Thoracic aorta (tissue), 2 donors: ENCODE results near the gene GET4. TPM values are rescaled to one million over a fixed set of nuclear protein-coding genes. Genes with fewer than 3 reads are reported as not detected.

Experiments used
- ATAC-seq: fragments of 150-250 bp; one replicate; pipeline ENCODE4 v1.8.0; 2017; ENCODE audit warnings: low read depth; ENCODE audit not compliant: insufficient number of reproducible peaks, low FRiP score
- DNase-seq: peaks from one replicate; pipeline ENCODE4 v3.0.0-alpha.2; 2020; ENCODE audit warnings: low spot score
- H3K27ac ChIP-seq, 2 donors: fragments of 200-600 bp; sonication (generic); 1 replicate in 1 of 2; 2 replicates in 1 of 2; pipeline ENCODE4 v1.5.1; 2016; ENCODE audit warnings: mild to moderate bottlenecking in 2 of 2, moderate library complexity in 2 of 2
- H3K27me3 ChIP-seq: fragments of 200-600 bp; sonication (generic); replicated peaks from 2 replicates; pipeline ENCODE4 v1.6.0; 2016; ENCODE audit warnings: mild to moderate bottlenecking; ENCODE audit not compliant: insufficient read depth
- H3K36me3 ChIP-seq: fragments of 200-600 bp; sonication (generic); one replicate; pipeline ENCODE4 v1.5.1; 2016
- H3K4me1 ChIP-seq, 2 donors: fragments of 200-600 bp; sonication (generic); 1 replicate in 1 of 2; 2 replicates in 1 of 2; pipeline versions ENCODE4 v1.5.1 to v1.6.0; 2016; ENCODE audit warnings: low read depth in 2 of 2, mild to moderate bottlenecking in 1 of 2; ENCODE audit not compliant: control insufficient read depth in 1 of 2
- H3K4me3 ChIP-seq: fragments of 200-600 bp; sonication (generic); 2 replicates; pipeline ENCODE4 v1.5.1; 2016; ENCODE audit warnings: mild to moderate bottlenecking
- H3K9me3 ChIP-seq: fragments of 200-600 bp; sonication (generic); 2 replicates; pipeline ENCODE4 v1.5.1; 2016
- CTCF ChIP-seq: fragments of 200-600 bp; sonication (generic); IDR thresholded peaks from one replicate; pipeline ENCODE4 v1.5.1; 2019; ENCODE audit warnings: antibody characterized with exemption
- total RNA-seq, 2 donors: library from RNA; depleted of rRNA; stranded (reverse); fragments of >200 nt; gene quantifications; one replicate each; pipeline versions ENCODE4 v1.1.0 to v1.2.3, GENCODE V29; 2016

GET4 gene
- total RNA-seq, 2 donors from 2014 or later, result 26.9 to 28.4 TPM

- no peaks in the 10 kb centered on the region for H3K9me3 ChIP-seq
- DNase-seq (no peak), ATAC-seq (no peak)
- H3K4me3 ChIP-seq, result no peak overlapping the region
- H3K4me1 ChIP-seq, result no peaks in the 10 kb centered on the region
- no peaks in the 10 kb centered on the region for H3K27me3 ChIP-seq
- TF ChIP-seq CTCF, result no peak
- H3K27ac ChIP-seq, result no peak overlapping the region
- peaks cover 40% of the 10 kb centered on the region for H3K36me3 ChIP-seq
Observed at GRCh38 chr7:898460-898854, 22.1 kb downstream of the GET4 start.

DNA sequence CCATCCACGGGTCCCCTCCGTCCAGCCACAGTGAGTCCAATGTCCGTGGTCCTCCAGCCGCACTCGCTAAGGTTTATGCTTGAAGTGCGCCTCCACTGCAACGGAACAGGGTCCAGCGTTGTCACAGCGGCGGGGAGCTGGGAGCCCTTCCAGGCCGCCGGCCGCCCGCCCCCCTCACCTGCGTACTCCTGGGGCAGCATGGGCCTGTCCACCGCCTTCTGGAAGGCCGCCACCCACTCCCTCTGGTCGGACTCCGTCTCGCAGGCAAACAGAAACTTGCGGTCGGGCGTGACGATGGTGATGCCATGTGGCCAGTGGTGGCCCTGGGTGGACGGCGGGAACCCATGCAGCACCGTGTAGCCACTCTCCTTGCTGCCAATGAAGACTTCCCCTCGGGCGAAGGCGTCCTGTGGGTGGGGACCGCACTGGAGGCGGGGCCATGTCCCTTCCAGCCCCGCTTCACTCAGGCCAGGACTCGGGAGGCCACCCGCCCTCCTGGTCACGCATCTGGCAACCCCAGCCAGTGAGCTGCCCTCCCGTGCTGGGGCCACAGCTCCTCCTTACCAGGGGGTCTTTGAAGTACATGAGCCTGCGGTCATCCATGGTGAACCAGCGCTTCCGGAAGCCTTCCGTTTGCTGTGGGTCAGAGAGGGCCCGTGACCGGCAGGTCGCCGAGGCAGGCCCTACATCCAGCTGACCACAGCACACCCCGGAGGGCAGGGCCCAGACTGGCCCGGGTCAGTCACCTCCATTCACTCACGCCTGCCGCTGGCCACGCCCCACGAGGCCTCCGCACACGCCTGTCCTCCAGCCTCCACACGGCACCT is 22.7 kb downstream of the GET4 start:
- Histone ChIP-seq H3K4me3 (no peak overlapping the region), H3K4me1 (no peaks in the 10 kb centered on the region), H3K9me3 (no peaks in the 10 kb centered on the region), H3K27ac (no peak overlapping the region), H3K36me3 (peaks cover 36% of the 10 kb centered on the region), H3K27me3 (no peaks in the 10 kb centered on the region)
- ATAC-seq, result no peak
- TF ChIP-seq CTCF, result no peak
- DNase-seq, result no peak

DNA sequence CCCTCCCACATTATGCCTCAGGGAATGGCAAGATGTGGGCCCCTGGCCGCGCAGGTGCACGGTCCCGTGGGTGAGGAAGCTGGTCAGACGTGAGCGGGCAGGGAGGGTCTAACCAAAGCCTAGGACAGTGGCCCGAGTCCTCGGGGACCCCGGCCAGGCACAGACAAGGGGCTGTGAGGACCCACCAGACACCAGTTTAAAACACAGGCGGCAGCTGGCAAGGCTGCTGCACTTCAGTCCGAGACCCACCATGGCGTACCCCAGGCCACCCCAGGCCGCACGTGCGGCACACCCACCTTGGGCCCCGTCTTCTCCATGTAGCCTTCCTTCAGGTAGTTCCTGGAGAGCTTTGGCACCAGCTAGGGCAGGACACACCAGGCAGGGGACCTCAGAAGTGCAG is 23.5 kb downstream of the GET4 start:
- Histone ChIP-seq H3K4me3 (no peak overlapping the region), H3K9me3 (no peaks in the 10 kb centered on the region), H3K36me3 (peaks cover 29% of the 10 kb centered on the region), H3K27me3 (no peaks in the 10 kb centered on the region), H3K27ac (no peak overlapping the region), H3K4me1 (peaks cover 0 to 6% of the 10 kb centered on the region in 2 donors)
- no peak for DNase-seq
- no peak for ATAC-seq
- no peak for TF ChIP-seq CTCF

DNA sequence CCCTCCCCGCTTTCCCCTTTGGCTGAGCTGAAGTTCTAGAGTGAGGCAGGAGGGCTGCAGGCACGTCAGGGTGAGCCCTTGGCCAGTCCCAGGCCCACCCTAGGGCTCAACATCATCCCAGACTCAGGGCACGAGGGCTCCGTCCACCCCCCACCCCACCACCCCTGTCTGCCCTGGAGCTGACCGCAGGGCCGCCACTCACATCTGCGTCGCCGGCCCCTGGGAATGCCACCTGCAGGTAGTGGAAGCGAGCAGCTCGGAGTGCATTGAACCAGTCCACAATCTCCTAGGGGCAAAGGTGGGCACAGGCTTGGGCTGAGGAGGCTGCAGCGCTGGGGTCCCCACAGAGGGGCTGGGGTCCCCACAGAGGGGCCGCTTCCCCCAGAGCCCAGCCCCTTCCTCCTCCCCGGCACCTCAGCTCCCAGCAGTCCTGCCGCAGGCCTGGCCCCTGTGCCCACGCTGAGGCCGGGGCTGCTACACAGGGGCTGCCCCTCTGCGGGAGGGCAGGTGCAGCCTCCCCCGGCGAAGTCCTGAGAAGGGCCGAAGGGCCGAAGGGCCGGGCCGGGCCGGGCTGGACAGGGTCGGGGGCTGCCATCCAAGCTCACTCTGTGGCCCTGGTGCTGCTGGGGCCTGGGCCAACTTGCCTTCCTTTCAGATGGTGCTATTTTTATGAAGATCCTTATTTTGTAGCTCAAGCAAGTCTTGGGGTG is 24.1 kb downstream of the GET4 start:
- Histone ChIP-seq H3K36me3 (peaks cover 22% of the 10 kb centered on the region), H3K4me3 (no peak overlapping the region), H3K27me3 (no peaks in the 10 kb centered on the region), H3K9me3 (no peaks in the 10 kb centered on the region), H3K4me1 (peaks cover 0 to 6% of the 10 kb centered on the region in 2 donors), H3K27ac (no peak overlapping the region)
- TF ChIP-seq CTCF, result no peak
- ATAC-seq (no peak), DNase-seq (no peak)

DNA sequence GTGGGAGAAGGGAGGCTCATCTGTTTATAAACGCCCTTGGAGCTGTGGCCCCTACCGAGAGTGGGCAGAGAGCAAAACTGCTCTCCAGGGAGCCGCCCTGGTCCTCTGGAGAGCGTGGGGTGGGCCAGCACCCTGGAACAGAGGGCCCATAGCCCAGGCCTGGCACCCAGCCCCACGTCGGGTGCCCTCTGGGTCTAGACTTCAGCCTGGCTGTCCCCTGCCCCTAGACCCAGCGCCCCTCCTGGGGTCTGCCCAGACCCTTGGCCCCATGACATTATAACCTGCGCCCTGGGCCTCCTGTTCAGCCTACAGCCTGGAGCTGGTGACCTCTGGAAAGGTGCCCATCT is 24.7 kb downstream of the GET4 start:
- no peak for DNase-seq
- Histone ChIP-seq H3K27ac (no peak overlapping the region), H3K27me3 (no peaks in the 10 kb centered on the region), H3K36me3 (peaks cover 17% of the 10 kb centered on the region), H3K9me3 (no peaks in the 10 kb centered on the region), H3K4me3 (no peak overlapping the region), H3K4me1 (peaks cover 0 to 6% of the 10 kb centered on the region in 2 donors)
- no peak for TF ChIP-seq CTCF
- no peak for ATAC-seq
